ENCODE measurements around the gene ISG20. TPM values are rescaled to one million over a fixed set of nuclear protein-coding genes. Genes with fewer than 3 reads are reported as not detected.
A peak's percentile ranks its signal among the peaks of the same experiment; 100 is the strongest.

ISG20 gene
- polyA plus RNA-seq, 2 of the 4 experiments (the other 2 are of a cell fraction) = 7.2 to 47.4 TPM

DNA sequence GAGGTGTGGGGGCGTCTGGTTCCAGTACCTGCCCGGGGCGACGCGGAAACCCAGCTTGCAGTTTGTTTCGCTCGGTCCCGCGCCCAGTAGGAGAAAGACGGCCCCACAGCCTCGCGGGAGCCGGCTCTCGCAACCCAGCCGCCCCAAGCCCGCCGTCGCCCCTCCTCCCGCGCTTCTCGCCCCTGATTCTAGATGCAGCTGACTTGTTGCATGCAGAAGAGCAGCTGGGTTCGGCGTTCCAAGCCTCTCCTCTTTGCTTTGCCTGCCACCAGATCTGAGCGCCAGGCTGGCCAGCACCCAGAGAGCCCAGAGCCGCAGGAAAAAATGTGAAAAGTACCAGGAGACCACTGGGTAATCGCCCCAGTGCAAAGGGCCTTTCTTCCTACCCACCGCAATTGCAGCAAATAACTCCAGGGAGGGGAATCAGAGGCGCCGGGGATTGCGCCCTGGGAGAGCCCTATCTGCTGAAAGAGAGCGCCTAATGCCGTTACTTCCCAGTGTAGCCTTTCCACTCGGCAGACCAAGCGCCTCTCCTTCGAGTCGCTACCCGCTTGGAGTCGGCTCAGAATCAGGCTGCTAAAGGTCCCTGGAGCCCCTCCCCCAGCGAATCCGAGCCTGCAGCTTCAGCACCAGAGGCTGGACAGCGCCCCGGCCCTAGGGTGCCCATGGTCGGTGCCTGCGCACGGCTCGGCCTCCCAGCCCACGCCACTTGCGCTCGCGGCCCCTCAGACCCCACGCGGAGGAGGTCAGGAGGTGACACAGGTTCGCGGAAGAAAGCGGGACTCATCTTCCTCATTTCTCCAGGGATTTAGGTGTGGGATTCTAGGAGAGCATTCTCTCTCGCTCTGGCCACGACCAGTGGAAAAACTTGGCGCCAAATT is 33.4 kb upstream of the ISG20 start:
- Histone ChIP-seq H3K4me3 (peak overlapping the region; percentile 33; the same call in 2 of the 3 replicates), H3K4me1 (peaks cover 19% of the 10 kb centered on the region), H3K9me3 (no peaks in the 10 kb centered on the region), H3K27ac (no peak overlapping the region), H3K4me2 (peak overlapping the region; percentile 68)
- ATAC-seq (peak; percentile 58 to 66), DNase-seq (ENCODE audit: low read depth in 1 of 2, low spot score in 1 of 2) (no peak), FAIRE-seq (no peak)
- ChIA-PET POLR2A (no interaction called here), CTCF (interaction anchor here (1.3 to 2.2 kb wide), 2 partner anchors 10 to 27 kb away, joined by 3 to 13 read pairs; no protein-coding TSS in a partner anchor)
- WGBS (ENCODE audit: missing lambda C conversion rate) = 24% methylated on average over 48 of the region's 58 CpGs
- TF ChIP-seq, protein P1, sequence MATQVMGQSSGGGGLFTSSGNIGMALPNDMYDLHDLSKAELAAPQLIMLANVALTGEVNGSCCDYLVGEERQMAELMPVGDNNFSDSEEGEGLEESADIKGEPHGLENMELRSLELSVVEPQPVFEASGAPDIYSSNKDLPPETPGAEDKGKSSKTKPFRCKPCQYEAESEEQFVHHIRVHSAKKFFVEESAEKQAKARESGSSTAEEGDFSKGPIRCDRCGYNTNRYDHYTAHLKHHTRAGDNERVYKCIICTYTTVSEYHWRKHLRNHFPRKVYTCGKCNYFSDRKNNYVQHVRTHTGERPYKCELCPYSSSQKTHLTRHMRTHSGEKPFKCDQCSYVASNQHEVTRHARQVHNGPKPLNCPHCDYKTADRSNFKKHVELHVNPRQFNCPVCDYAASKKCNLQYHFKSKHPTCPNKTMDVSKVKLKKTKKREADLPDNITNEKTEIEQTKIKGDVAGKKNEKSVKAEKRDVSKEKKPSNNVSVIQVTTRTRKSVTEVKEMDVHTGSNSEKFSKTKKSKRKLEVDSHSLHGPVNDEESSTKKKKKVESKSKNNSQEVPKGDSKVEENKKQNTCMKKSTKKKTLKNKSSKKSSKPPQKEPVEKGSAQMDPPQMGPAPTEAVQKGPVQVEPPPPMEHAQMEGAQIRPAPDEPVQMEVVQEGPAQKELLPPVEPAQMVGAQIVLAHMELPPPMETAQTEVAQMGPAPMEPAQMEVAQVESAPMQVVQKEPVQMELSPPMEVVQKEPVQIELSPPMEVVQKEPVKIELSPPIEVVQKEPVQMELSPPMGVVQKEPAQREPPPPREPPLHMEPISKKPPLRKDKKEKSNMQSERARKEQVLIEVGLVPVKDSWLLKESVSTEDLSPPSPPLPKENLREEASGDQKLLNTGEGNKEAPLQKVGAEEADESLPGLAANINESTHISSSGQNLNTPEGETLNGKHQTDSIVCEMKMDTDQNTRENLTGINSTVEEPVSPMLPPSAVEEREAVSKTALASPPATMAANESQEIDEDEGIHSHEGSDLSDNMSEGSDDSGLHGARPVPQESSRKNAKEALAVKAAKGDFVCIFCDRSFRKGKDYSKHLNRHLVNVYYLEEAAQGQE (IDR thresholded peaks at IDR 0.05) = peak; percentile 96
- TF ChIP-seq HOXB13 (CRISPR knock-in tag; IDR thresholded peaks at IDR 0.05; ENCODE audit: low read depth) (peak; percentile 46; the same call in 1 of the 2 replicates), EHMT2 (IDR thresholded peaks at IDR 0.05; ENCODE audit: low read depth) (0 out of 2 replicates have a peak, but pooled peaks have one; percentile 62), GATA3 (IDR thresholded peaks at IDR 0.05; ENCODE audit: borderline replicate concordance) (no peak)

- Histone ChIP-seq H3K4me1 (peaks cover 19% of the 10 kb centered on the region), H3K9me3 (no peaks in the 10 kb centered on the region), H3K4me2 (peak overlapping the region; percentile 68; the same call in 2 of the 3 replicates), H3K27ac (no peak overlapping the region), H3K4me3 (no peak overlapping the region; the same call in 2 of the 3 replicates)
- ChIA-PET CTCF (no interaction called here), POLR2A (no interaction called here)
- 44% methylated on average over 26 of the region's 26 CpGs for WGBS (ENCODE audit: missing lambda C conversion rate)
- ATAC-seq (no peak), FAIRE-seq (no peak), DNase-seq (ENCODE audit: low read depth in 1 of 2, low spot score in 1 of 2) (no peak)
- no peak for TF ChIP-seq MAZ (IDR thresholded peaks at IDR 0.05; ENCODE audit: borderline replicate concordance, low read depth, low read length)
- TF ChIP-seq, protein P1 (IDR thresholded peaks at IDR 0.05) = no peak
- TF ChIP-seq BCL3 (IDR thresholded peaks at IDR 0.05) = no peak
- no peak for TF ChIP-seq JUNB (IDR thresholded peaks at IDR 0.05)
- no peak for TF ChIP-seq ZC3H11A (IDR thresholded peaks at IDR 0.05)
- no peak for TF ChIP-seq BHLHE40 (IDR thresholded peaks at IDR 0.05; ENCODE audit: low read depth, low read length)
- no peak for TF ChIP-seq KDM1A (IDR thresholded peaks at IDR 0.05; ENCODE audit: low read depth)
- no peak for TF ChIP-seq ESRRA (IDR thresholded peaks at IDR 0.05; ENCODE audit: borderline replicate concordance, low read length)
- no peak for TF ChIP-seq CBX8 (IDR thresholded peaks at IDR 0.05)
- no peak for TF ChIP-seq HOXB13 (CRISPR knock-in tag; IDR thresholded peaks at IDR 0.05; ENCODE audit: low read depth)
- TF ChIP-seq KDM5A (IDR thresholded peaks at IDR 0.05) = no peak
- TF ChIP-seq POLR2A (IDR thresholded peaks at IDR 0.05; ENCODE audit: low read length) = no peak
- no peak for TF ChIP-seq TP53 (CRISPR knock-in tag; IDR thresholded peaks at IDR 0.05)
- TF ChIP-seq RARB (CRISPR knock-in tag; IDR thresholded peaks at IDR 0.05) = no peak
- no peak for TF ChIP-seq EHMT2 (IDR thresholded peaks at IDR 0.05; ENCODE audit: low read depth)
- TF ChIP-seq SREBF2 (IDR thresholded peaks at IDR 0.05) = no peak
These were observed 32.6 kb upstream of the ISG20 start for GRCh38 chr15:88606070-88606794.

Measured in A549 (cell line).